ENCODE measurements around the gene CPA4.
"Not testable (repeated sequence)": the region's sequence is repeated elsewhere in the genome, so short reads cannot be mapped to it uniquely, and the experiment has no call there.

Gene CPA4, protein sequence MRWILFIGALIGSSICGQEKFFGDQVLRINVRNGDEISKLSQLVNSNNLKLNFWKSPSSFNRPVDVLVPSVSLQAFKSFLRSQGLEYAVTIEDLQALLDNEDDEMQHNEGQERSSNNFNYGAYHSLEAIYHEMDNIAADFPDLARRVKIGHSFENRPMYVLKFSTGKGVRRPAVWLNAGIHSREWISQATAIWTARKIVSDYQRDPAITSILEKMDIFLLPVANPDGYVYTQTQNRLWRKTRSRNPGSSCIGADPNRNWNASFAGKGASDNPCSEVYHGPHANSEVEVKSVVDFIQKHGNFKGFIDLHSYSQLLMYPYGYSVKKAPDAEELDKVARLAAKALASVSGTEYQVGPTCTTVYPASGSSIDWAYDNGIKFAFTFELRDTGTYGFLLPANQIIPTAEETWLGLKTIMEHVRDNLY

DNA sequence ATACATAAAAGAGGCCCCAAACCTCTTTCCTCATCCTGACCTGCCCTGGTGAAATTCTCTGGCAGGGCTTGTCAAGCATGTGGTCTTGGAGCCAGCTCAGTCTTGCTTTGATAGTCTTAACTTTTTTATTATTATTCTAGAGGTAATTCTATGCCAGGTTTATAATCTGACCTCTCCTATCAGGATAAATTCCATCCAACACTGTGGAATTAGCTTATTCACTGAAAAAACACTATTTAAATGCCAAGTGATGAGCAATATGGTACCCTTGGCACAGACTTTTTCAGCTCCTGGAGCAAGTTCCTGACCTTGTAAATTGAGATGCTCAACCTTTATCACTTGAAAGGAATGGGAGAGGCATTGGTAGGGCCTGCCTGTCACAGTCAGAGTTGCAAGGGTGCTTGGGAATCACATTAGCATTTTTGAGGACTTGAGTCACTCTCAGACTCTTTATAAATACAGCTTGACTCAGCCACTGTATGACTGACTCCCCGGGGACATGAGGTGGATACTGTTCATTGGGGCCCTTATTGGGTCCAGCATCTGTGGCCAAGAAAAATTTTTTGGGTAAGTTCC is at the start of gene CPA4:
Gene CPA4 (plus strand): TSS at position 480 of the 576 bp plus-strand sequence. CDS start 20 bp downstream, at position 500.
- intact Hi-C loops (cut with DNase I), result no loop called here
- no peak for DNase-seq

DNA sequence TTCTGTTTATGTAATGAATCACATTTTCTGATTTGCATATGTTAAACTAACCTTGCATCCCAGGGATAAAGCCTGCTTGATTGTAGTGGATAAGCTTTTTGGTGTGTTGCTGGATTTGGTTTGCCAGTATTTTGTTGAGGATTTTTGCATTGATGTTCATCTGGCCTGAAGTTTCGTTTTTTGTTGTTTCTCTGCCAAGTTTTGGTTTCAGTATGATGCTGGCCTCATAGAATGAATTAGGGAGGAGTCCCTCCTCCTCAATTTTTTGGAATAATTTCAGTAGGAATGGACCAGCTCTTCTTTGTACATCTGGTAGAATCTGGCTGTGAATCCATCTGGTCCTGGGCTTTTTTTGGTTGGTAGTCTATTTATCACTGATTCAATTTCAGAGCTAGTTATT is 49.5 kb upstream of the CPA4 start:
- intact Hi-C loops (cut with DNase I), result loop anchor here (10.0 kb wide), 1 partner anchor 481 kb away; no protein-coding TSS in a partner anchor
- DNase-seq, result not testable (repeated sequence)

DNA sequence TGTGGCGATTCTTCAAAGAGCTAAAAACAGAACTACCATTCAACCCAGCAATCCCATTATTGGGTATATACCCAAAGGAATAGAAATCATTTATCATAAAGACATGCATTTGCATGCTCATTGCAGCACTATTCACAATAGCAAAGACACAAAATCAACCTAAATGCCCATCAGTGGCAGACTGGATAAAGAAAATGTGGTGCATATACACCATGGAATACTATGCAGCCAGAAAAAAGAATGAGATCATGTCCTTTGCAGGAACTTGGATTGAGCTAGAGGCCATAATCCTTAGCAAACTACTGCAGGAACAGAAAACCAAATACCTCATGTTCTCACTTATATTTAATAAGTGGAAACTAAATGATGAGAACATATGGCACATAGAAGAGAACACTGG is 46.5 kb upstream of the CPA4 start:
- intact Hi-C loops (cut with DNase I), result loop anchor here (10.0 kb wide), 1 partner anchor 478 kb away; no protein-coding TSS in a partner anchor
- DNase-seq, result not testable (repeated sequence)

- not testable (repeated sequence) for DNase-seq
- intact Hi-C loops (cut with DNase I), result loop anchor here (10.0 kb wide), 1 partner anchor 476 kb away; no protein-coding TSS in a partner anchor
Measured at GRCh38 chr7:130248842-130249241, 44.1 kb upstream of the CPA4 start.

GRCh38 chr7:130249626-130250025 is 43.3 kb upstream of the CPA4 start:
- intact Hi-C loops (cut with DNase I), result loop anchor here (10.0 kb wide), 1 partner anchor 475 kb away; no protein-coding TSS in a partner anchor
- DNase-seq, result not testable (repeated sequence)

- no peak for DNase-seq
- intact Hi-C loops (cut with DNase I), result no loop called here
Measured at GRCh38 chr7:130254555-130254954, 38.4 kb upstream of the CPA4 start.

DNA sequence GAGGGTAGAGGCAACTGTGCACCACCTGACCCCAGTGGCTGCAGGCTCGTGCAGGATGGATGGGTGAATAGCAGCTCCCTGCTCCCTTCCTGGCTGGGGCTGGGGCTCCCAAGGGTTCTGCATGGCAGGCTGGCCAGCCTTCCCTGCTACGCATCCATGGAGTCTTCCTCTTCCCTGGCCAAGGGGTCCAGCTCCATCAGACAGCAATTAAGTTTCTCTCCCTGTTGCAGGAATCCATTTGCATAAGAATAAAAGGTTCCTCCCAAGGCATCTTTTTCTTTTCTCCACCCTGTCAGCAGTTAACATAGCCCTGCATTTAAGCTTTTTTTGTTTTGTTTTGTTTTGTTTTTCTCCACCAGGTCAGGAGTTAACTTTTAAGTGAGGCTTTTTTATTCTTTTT is 36.3 kb upstream of the CPA4 start:
- no peak for DNase-seq
- intact Hi-C loops (cut with DNase I), result no loop called here

DNA sequence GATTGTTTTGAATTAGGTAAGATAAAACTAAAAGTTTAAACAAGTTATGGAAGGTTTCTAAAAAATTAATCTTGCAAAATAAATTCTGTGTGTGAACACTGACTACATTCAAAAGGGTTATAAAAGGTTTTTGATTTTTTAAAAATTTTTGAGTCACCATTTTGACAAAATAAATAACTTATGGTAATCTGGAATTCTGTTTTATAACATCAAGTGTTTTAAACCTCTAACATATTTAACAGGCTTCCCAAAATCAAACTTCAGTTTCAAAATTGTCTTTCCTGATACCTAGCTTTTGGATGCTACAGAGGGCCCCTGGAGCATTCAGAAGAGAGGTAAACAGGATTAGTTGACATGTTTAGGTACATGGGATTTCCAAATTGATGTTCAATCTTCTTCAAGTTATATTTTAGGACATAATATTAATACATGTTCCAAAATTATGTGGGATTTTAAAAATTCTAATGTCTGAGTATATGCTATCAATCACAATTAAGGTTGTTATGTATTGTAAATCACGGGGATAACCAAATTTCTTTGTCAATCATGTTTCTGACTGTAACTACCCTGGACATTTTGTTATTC is 34.4 kb upstream of the CPA4 start:
- no peak for DNase-seq
- intact Hi-C loops (cut with DNase I), result no loop called here

GRCh38 chr7:130262448-130262847 is 30.5 kb upstream of the CPA4 start:
- intact Hi-C loops (cut with DNase I), result no loop called here
- DNase-seq, result no peak

DNA sequence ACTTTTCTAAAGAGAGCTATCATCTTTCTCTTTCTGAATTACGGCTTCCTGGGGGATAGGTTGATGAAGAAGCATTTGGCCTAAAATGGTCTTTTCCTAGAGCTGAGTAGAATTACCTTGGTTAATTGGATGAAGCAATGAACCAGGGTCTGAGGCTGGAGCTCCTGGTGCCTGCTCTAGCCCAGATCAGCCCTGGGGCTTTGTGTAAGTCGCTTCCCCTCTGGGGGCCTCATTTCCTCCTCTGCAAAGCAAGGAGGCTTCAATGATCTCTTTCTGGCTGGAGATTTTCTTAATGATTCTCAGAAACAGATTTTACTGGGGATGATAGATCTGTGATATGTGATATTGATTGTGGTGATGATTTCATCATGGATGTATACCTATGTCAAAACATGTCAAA is 29.8 kb upstream of the CPA4 start:
- DNase-seq, result no peak
- intact Hi-C loops (cut with DNase I), result no loop called here

DNA sequence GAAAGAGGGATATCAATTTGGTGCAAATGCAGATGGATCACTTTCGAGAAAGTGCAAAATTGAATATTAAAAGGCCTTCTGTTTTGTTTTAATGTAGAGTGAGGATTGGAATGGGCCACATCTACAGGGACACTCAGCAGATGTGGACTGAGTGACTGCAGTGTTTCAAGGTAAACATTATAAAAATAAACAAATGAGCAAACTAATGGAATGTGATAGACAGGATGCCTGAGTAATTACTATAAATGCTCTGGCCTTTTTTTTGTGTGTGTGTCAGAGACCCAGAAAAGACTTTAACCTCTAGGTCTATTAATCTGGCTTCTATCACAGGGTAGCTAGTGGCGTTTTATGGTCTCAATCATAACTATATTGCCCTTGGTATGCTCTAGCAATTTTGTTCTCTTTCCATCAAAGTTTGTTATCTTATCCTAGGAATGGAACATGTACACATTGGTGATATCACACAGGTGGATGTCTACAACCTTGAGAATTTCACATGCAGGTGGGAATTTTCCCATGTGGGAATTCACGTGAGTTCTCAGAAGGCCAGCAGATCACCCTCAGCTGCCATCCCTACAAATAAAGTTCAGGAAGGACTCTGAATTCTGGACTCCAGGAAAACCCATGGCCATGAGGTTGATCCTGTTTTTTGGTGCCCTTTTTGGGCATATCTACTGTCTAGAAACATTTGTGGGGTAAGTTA is 26.6 kb upstream of the CPA4 start, which contains the start of gene CPA2:
Gene CPA2 (plus strand): TSS at position 606 of the 703 bp plus-strand sequence. CDS start 19 bp downstream, at position 625.
- intact Hi-C loops (cut with DNase I), result no loop called here
- no peak for DNase-seq

- no peak for DNase-seq
- intact Hi-C loops (cut with DNase I), result no loop called here
Measured at GRCh38 chr7:130266961-130267321, 26.0 kb upstream of the CPA4 start.

DNA sequence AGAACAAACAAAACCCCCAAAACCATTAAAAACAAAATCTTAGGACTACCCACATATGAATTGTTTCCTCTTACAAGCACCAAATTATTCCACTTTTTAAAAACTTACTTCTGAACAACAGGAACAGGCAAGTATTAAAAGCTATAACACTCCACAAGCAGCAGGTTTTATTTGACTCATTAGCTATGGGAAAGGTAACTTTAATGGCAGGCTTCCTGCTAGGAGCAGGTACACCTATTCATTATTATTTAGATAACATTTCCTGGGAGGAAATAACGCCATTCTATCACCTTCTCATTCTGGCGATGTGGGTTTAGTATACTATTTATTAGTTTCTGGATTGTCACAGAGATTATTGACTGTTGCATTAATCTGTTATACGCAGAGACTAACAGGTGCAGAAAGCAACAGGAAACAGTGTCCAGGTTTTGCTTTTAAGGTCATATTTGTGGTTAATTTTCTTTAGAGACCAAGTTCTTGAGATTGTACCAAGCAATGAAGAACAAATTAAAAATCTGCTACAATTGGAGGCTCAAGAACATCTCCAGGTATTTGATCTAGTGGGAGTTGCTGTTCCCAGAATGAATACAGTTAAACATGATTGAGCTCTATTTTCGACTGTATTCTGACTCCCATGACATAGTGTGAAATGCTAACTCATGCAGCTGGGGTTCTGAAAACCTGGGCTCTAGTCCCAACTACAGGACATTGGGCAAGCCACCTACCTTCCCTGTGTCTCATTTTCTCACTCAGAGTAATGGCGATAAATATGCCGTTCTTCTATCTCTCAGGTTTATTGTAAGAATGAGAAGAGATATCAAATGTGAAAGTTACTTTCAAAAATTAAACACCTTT is 24.3 kb upstream of the CPA4 start:
- intact Hi-C loops (cut with DNase I), result no loop called here
- no peak for DNase-seq

- no peak for DNase-seq
- intact Hi-C loops (cut with DNase I), result no loop called here
Measured at GRCh38 chr7:130269318-130269694, 23.7 kb upstream of the CPA4 start.

DNA sequence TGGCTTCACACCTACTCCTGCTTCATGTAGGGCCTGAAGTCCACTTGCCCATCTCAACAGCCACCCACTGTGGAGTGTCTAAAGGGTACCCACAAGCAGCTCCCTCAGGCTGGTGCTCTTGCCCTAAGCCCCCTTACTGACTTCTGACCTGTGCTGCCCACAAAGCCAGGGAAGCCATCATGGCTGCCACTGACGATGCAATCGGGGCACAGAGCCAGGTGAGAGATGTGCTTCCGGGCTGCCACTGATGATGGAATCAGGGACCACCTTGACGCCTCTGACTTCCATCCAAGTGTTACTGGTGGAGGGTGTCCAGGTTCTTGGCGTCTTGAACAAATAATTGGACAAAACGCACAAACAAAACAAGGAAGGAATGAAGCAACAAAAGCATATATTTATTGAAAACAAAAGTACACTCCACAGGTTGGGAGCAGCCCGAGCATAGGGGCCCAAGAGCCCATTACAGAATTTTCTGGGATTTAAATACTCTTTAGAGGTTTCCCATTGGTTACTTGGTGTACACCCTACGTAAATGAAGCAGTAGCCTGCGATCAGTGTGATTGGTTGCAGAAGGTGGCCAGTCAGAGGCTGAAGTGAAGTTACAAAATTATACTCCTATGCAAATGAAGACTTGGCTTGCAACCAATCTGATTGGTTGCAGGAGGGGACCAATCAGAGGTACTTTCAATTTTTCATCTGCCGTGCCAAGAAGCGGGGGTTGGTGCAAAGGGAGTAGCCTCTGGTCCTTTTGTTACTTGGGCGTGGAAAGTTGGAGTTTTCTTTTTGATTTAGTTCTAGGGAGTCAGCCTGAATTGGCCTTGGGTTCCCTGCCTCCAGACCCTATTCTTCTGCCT is 21.8 kb upstream of the CPA4 start:
- intact Hi-C loops (cut with DNase I), result no loop called here

DNA sequence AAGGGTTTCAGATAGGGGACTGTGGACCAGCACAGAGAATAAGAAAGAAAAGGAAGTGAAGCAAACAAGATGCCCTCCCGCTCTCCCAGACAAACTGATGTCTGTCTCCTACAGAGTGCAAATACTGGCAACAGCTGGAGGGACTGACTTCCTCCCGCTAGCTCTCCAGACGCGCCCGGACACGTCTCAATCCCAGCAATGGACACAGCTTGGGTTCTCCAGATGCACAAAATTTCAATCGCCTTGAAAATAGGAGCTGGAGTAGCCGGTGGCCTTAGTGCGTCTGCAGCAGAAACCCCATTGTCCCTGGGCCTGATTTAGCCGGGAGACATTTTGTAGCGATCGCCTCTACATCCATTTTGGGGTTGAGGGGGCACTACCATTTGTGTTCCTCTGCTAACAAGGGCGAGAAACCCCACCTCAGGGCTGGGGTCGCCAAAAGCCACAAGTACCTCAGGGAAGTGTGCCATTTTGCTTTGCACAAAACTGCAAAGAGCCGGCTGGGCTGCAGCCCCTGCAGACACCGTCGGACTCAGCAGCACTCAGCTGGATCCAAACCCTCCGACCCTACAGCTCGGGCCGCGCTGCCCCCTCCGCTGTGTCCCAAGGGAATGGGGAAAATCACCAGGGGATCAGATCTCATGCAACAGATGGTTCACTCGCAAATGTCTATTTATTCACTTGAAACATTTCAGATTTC is 20.4 kb upstream of the CPA4 start:
- intact Hi-C loops (cut with DNase I), result no loop called here
- DNase-seq, result peak in 3 of 10 donors; percentile 24 to 81 (median 25)

More for the DNA sequence above, 21.8 kb upstream of the CPA4 start:
- peak in 1 of 10 donors; percentile 70 for DNase-seq

GRCh38 chr7:130273081-130273932 is 19.7 kb upstream of the CPA4 start:
- intact Hi-C loops (cut with DNase I), result no loop called here
- DNase-seq, result peak in 3 of 10 donors; percentile 17 to 81 (median 34)

Data from posterior cingulate gyrus (tissue), 11 donors.